Medulla oblongata (tissue), 1 donor: ENCODE results near the gene MRPL27.

Experiments used
- DNase-seq: peaks from one replicate; pipeline ENCODE4 v3.0.0-alpha.2; 2015; ENCODE audit errors: extremely low spot score

Gene MRPL27

DNA sequence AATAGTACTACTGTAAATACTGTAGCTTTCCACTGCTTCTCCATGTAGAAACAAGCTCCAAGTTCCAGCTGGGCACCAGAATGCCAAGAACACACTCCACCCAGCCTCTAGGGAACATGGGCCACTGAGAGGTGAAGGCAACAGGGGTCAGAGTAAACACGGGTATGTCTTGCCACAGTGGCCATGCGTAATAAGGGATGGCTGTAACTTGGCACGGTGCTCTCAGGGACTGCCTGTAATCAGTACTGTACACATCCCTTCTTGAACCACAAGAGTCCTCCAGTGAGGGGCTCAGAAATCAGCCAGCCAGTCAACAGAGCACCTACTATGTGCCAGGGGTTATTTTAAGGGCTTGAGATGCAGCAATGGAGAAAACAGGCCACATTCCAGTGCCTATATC, 13.5 kb upstream of the MRPL27 start:
- DNase-seq, result no peak

DNA sequence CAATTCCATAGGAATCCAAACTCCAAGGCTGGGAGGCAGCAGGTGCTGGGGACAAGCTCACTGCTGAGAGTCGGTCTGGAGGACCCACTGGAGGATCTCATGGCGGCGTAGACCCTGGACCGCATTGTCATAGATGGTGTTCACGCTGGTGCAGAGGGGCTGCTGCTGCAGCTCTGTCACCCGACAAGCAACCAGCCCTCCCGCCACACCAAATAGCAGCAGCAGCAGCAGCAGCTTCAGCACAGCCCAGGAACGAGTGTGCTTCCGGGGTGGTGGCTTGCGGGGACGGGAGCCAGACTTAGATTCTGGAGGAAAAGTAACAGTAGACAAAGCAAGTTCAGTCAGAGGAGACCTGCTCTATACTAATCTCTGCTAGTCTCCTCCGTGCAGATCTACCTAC, 9.9 kb upstream of the MRPL27 start:
- no peak for DNase-seq

DNA sequence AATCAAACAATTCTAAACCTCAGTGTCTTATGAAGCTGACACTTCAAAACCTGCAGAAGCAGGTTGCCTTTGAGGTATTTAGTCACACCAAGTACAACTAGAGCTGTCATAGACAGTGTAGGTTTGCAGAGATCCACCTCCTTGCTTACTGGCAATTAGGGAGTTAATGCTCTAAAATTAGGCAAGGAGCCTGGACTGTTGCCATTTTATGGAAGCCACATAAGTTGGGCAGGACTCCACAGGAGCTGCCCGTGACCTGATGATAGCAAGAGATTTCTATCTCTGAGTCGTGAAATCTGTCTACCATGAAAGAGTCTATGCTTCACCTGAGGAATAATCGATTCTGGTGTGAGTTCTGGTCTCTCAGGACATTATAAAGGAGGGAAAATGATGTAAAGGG, 8.9 kb upstream of the MRPL27 start:
- DNase-seq, result no peak

DNA sequence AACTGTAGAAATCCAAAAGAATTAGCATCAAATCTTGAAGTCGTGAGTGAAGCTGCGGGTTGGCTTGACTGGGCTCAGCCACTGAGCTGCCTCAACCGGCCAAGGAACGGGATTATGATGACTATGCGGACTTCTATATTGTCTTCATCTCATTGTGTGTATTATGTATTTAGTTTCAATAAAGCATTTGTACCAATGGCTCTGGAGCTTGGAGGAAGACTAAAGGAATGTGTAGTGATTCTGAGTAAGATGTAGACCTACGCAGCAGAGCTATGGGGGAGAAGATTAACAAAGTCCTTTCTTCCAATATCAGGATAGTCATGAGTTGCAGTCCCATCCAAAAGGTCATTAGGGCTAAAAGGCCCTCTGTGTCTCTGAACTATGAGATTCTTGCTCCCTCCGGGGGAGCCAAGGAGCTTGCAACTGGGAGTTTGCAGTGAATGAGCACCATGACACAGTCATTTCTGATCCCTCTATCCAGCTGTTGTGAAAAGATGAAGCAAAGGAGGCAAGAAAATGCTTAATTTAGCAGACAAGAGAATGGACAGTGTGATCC, 8.4 kb upstream of the MRPL27 start:
- no peak for DNase-seq

DNA sequence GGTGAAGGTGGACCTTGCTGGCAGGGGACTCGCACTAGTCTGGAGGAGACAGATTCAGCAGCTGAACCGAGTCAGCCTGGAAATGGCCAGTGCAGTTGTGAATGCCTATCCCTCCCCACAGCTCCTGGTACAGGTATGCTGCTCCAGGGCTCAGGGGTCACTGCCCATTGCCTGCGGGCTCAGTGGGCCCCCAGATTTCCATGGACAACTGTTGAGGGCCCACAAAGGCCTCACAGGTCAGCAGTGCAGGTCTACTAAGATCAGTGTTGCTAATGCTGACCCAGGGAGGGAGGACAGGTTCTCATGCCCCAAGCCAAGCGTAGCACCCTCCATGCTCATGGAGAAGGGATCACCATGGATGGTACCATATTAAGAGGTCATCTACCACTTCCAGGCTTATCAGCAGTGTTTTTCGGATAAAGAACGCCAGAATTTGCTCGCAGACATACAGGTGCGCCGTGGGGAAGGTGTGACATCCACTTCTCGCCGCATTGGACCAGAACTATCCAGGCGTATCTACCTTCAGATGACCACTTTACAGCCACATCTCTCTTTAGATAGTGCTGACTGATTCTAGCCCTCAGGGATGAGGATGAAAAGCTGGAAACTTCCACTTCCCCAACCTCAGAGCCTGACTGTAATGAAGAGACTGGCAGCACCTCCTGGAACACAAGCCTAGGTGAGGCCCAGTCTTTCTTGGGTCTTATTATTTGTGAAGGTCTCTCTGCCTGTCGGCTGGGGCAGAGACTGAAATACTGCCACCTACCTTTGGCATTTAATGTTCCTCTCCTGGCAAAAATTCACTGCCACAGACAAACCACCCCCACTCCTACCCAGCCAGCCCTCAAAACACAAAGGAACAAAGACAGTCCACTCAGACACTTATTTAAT, 7.6 kb upstream of the MRPL27 start:
- DNase-seq, result no peak

DNA sequence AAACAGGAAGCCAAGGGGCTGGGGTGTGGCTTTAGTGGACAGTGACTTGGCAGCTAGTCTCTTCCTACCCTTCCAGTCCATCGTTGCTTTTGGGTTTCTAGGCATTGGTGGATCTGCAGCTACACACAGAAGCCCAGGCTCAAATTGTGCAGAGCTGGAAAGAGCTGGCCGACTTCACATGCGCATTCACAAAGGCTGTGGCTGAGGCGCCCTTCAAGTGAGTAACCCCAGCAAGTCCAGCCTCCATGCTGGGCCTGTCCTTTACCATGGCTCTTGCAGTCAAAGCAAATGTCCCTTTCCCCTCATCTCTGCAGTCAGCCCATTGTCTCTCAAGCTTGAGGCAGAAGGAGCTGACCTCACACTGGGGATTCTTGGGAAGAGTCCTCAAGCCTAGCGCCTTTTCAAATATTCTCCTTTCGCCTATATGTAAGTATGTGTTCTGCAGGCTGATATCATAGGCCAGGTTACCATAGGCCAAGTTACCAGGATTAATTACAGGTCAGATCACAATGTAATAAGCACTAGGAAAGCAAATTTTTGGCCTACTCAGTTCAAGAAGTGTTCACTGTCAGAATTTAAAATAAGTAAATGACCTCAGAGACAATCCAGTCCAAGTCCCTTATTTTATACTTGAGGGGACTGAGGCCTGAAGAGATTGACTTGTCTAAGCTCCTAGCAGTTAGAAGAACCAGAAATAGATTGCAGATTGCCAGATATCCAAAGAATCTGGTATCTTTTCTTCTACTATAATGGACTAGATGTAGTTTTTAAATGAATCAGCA, 6.6 kb upstream of the MRPL27 start:
- no peak for DNase-seq

DNA sequence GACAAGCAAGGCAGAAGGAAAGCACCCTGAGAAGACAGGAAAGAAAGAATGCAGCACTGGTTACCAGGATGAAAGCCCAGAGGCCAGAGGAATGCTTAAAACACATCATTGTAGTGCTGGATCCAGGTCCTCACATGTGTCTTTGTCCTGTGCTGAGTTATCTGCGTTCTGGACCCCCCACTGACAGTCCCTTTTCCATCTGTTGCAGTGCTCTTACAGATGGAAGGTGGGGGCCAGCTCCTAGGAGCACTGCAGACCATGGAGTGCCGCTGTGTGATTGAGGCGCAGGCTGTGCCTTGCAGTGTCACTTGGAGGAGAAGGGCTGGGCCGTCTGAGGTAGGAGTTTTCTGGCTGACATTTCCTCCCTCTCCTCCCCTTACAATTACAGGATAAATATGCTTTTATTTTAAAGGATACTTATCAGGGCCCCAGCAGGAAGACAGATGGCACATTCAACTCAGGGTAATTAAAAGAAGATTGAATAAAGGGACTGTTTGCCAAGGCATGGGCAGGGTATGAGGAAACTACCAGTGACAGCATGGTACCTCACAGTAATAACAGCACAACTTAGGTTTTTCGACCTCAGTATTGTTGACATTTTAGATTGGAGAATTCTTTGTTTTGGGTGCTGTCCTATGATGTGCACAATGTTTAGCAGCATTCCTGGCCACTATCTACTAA, 3.0 kb upstream of the MRPL27 start:
- DNase-seq, result no peak

DNA sequence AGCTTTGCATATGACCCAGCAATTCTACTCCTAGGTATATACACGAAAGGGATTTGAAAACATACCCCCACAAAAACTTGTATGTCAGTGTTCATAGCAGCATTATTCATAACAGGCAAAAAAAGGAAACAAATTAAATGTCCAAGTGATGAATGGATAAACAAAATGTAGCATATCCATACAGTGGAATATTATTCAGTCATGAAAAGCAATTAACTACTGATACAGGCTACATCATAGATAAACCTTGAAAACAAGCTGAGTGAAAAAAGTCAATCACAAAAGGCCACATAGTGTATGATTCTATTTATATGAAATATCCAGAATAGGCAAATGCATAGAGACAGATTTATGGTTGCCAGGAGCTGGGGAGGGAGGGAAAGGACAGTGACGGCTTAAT, 721 bp upstream of the MRPL27 start:
- no peak for DNase-seq

DNA sequence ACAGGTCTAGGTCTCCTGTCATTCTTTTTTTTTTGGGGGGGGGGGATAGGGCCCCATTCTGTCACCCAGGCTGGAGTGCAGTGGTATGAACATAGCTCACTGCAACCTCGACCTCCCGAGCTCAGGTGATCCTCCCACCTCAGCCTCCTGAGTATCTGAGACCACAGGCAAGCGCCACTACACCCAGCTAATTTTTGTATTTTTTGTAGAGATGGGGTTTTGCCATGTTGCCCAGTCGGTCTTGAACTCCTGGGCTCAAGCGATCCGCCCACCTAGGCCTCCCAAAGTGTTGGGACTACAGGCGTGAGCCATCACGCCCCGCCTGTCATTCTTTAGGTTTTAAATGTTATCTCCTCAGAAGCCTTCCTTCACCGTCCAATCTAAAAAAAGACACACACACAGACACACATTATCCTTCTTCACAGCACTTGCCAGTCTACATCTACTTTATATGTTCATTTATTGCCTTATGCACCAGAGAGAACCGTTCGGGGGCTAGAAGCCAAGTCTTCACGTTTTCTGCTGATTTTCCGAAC, 694 bp downstream of the MRPL27 start:
- DNase-seq, result no peak

DNA sequence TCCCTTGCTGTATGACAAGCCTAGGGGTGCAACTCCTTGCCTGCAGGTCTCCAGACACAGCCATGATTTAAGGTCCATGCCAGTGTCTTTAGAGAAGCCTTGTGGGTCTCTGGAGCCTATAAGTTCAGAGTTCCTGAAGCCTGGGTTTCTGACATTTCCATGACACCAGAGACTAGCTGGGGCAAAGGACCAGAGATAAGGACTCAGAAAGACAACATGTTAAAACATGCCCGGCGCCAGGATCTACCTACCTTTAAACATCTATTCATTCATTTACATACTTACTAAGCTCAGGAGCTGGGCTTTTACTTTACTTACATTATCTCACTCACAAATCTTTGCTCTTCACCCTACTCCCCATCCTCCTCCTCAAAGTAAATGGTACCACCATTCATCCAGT, 1.5 kb downstream of the MRPL27 start:
- no peak for DNase-seq

DNA sequence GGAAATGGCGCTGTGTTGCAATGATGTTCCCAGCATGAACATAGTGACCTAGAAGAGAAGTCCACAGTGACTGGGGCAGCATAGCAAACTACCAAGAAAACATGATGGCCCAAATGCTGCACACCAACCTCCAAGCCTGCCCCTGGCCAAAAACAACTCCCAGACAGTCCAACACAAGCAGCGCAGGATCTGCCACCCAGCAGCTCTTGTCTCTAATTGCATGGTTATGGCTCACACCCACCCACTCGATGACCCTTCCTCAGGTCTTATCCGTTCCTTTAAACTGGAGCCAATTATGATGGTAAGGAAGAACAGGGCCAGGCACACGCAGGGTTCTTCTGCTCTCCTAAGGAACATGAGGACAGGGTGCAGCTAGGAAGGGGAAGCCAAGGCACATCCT, 2.9 kb downstream of the MRPL27 start:
- DNase-seq, result no peak

DNA sequence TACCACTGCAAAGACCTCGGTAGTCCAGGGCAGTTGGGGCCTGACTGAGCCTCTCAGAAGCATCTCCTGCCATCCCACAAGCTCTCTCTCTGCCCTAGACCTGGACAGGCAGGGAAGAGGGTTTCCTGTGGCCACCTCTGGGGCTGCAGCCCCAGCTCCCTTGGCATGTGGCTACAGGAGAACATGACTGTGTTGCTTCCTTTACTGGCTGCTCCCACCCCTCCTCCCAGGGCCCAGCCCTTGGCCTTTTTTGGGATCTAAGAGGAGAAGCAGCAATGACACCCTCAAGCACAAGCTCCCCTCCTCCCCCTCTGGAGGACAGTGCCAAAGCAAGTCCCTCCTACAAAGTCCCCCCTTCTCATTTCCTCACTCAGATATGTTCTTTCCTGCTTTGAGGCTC, 5.6 kb downstream of the MRPL27 start:
- no peak for DNase-seq

DNA sequence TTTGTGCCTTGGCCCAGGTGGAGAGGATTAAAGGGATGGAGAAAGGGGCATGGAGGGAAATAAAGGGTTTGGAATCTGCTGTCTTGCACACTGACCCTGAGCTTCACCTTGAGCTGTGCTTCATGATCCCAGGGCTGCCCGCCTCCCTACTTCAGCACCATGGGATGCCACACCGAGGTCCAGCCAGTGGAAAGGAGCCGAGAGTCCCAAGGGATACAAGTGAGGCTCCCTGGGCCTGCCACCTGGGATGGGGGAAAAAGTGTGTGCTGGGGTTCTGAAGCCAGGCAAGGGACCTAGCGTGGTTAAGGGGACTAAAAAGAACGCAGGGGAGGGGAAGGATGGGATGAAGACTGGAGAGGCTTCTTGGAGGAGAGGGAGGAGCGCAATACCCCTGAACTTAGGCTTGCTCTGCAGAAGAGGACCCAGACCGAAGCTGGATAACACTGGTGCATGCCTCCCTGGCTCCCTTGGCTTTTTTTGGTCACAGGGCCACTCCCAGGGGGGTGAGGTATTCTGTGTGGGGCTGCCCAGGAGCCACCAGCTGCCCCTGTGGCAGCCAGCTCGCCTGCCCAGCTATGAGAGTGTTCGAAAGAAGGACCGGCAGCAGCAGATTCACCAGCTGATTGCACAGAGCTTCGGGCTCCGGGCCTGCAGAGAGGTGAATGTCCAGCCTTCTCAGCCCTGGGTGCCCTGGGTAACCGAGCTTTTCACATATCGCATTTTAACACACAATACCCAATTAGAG, 7.2 kb downstream of the MRPL27 start:
- DNase-seq, result no peak

DNA sequence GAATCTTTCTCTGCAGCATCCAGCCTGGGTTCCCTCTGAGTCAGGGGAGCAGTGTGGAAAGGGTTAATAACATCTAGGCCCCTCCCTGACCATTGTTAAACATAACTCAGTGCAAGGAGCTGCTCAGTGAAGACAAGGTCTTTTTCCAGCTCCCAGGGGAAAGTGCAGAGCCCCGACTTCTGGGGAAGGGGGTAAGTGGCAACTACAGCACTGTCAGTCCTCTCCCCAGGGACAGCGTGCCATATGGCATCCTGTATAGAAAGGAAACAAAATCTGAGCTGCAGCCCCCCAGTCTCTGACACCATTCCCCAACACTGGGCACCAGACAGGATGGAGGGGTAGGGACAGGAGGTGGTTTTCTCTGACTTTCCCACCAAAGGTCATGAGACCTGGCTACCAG, 7.8 kb downstream of the MRPL27 start:
- DNase-seq, result no peak

DNA sequence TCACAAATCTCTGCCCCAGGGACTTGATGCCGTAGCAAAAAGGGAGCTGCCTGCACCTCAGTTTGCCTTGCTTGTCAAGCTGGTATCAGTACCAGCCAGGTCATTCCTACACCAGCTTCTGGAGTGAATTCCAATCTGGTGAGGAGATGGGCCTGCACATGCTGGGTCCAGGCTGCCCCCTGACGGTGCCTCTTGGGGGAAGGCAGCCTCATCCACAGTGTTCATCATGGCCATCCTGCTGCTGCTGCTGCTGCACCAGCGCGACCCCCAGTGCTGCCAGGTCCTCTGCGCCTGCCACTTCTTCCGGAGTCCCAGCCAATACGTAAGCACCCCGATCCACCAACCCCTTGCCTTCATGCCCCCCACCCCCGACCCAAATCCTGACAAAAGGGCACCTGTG, 8.3 kb downstream of the MRPL27 start:
- DNase-seq, result no peak

DNA sequence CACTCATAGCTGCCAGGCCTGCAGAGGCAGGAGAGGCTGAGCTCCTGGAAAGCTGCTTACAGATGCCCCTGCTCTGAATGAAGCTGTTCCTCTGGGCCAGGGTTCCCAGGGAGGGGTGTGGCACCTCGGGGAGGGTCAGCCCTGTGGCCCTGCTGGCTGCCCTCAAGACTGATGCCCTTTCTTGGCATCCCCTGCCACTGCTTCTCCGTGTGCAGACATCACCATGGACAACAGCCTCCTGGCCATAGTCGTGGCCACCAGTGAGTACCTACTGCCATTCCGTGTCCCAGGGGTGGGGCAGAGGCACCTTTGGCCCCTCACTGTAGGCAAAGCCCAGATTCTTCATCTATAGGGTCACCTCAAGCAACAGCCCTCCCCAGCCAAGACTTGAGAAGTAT, 8.9 kb downstream of the MRPL27 start:
- DNase-seq, result no peak

DNA sequence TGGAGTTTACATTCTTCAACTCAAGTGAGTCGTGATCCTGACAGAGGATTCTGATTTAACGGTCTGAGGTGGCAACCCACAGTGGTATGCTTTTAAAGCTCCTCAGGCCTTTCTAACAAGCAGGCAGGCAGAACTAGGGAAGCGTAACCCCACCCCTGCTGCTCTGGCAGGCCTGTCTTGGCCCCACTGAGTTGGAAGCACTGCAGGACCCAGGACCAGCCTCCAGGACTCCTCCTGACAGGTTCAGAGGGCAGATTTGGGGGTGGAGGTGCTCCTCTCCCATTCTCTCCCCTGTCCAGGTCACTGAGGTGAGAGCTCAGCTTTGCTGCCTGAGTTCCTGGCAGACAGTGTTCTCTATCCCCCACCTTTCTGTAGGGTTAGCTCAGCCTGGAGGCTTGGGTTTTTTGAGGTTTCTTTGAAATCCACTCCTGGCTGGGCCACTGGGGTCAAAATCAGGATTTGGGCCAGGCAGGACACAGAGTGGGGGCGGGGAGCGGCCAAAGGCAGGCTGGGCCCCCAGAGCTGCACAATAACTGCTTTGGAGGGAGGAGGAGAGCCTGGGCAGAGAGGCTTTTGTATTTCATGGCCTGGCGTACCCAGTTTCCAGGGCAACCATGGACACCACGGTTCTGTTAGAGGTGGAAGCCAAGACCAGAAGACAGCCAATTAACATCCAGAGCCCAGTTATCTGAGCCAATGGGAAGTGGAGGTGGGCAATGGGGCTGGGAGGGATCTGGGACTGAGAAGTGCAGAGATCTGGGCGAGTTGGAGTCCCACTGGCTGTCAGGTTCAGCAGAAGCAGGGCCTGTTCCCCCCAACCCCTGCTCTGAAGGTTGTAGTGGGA, 9.5 kb downstream of the MRPL27 start:
- peak; percentile 92 for DNase-seq

DNA sequence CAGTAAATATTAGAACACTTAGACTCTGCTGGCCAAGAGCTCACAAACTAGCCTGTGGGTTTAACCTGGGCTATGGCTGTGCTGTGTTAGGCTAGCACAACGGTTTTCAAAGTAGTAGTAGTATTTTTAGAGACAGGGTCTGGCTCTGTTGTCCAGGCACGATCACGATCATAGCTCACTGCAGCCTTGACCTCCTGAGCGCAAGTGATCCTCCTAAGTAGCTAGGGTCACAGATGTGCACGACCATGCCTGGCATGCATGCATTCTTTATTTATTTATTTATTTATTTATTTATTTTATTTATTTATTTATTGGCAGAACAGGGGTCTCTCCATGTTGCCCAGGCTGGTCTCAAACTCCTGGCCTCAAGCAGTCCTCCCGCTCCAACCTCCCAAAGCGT, 10.3 kb downstream of the MRPL27 start:
- DNase-seq, result no peak

DNA sequence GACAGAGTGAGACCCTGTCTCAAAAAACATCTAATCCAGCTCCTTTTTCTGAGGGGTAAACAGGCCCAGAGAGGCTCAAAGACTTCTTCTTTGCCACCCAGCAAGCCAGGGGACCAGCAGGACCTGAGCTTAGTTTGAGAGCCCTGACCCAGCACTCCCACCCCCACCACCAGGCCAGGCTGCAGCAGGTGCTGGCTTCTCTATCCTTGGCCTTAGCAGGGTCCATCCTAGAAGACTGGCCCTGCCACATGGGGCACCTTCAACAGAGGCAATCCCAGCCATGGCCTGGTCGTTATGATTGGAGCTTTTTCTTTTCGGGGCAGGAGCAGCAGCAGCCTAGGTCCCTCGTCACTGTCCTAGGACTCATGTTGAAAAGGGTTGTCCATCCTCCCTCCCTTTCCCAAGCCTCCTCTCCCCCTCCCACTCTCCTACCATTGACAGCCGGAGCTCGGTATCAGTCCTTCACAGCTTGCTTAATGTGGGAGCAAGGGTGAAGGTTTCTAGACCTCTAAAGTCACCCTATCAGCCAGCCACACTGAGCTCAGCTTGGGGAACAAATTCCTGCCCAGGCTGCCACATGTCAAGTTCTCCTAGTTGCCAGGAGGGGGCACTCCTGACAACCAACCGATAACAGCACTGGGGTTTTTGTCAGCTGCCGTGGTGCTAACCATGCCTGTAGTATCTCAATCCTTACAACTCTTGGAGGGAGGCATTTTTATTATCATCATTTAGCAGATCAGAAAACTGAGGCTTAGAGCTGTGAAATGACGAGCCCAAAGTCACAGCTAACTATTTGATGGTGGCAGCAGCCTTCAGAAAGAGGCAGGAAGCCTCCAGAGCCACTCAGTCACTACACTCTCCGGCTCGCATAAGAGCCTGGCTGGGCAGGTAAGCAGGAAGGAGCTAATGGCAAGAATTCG, 11.2 kb downstream of the MRPL27 start:
- peak; percentile 77 for DNase-seq
